Immature natural killer cell (primary cell): Measurements from ENCODE around the gene CDC37. TPM values are rescaled to one million over a fixed set of nuclear protein-coding genes. Genes with fewer than 3 reads are reported as not detected.

ENCODE experiments used
- DNase-seq, 3 donors: peaks; one replicate each; pipeline ENCODE4 v3.0.0; 2022; ENCODE audit warnings: mixed read lengths in 1 of 3
- H3K27ac Mint-ChIP-seq, 6 donors: one replicate each; pipeline ENCODE4 v1.8.0; 2020; ENCODE audit warnings: mixed read lengths in 6 of 6, mild to moderate bottlenecking in 5 of 6, inconsistent platforms in 4 of 6, moderate library complexity in 3 of 6
- H3K27me3 Mint-ChIP-seq, 3 donors: one replicate each; pipeline ENCODE4 v1.8.0; 2020 to 2021; ENCODE audit warnings: low read depth in 3 of 3, mild to moderate bottlenecking in 3 of 3, mixed read lengths in 3 of 3, moderate library complexity in 3 of 3, inconsistent platforms in 1 of 3
- H3K36me3 Mint-ChIP-seq, 3 donors: one replicate each; pipeline ENCODE4 v1.8.0; 2020; ENCODE audit warnings: mixed read lengths in 3 of 3, inconsistent platforms in 2 of 3, mild to moderate bottlenecking in 2 of 3
- H3K4me1 Mint-ChIP-seq, 2 donors: one replicate each; pipeline ENCODE4 v1.8.0; 2020; ENCODE audit warnings: inconsistent platforms in 2 of 2, mild to moderate bottlenecking in 2 of 2, mixed read lengths in 2 of 2, moderate library complexity in 1 of 2
- H3K4me3 Mint-ChIP-seq, 5 donors: one replicate each; pipeline ENCODE4 v1.8.0; 2020; ENCODE audit warnings: mild to moderate bottlenecking in 5 of 5, mixed read lengths in 5 of 5, inconsistent platforms in 3 of 5, moderate library complexity in 3 of 5
- H3K9me3 Mint-ChIP-seq, 6 donors: one replicate each; pipeline ENCODE4 v1.8.0; 2020; ENCODE audit warnings: mild to moderate bottlenecking in 6 of 6, mixed read lengths in 6 of 6, inconsistent platforms in 4 of 6, moderate library complexity in 3 of 6
- polyA plus RNA-seq, 3 donors: library from polyadenylated mRNA; unstranded; fragments of 300-500 nt; fragmentation: Illumina TruSeq; gene quantifications; one replicate each; pipeline ENCODE4 v1.2.3, GENCODE V29; 2021

The CDC37 gene
- polyA plus RNA-seq, 3 donors from 2014 or later: 46.5 to 100 (median 62.7) TPM

- H3K4me1 Mint-ChIP-seq: peaks cover 83 to 92% of the 10 kb centered on the region in 2 donors
- H3K4me3 Mint-ChIP-seq: peak overlapping the region; percentile 64 to 94 (median 78)
- peak overlapping the region; percentile 92 to 100 (median 98) for H3K27ac Mint-ChIP-seq
- H3K36me3 Mint-ChIP-seq: peaks cover 0 to 4% (median 3%) of the 10 kb centered on the region in 3 donors
- DNase-seq: no peak
- peaks cover 37 to 53% (median 50%) of the 10 kb centered on the region in 3 donors for H3K27me3 Mint-ChIP-seq
- H3K9me3 Mint-ChIP-seq: peaks cover 0 to 6% (median 2%) of the 10 kb centered on the region in 6 donors
Measured at GRCh38 chr19:10428996-10429381, 25.6 kb upstream of the CDC37 start.

DNA sequence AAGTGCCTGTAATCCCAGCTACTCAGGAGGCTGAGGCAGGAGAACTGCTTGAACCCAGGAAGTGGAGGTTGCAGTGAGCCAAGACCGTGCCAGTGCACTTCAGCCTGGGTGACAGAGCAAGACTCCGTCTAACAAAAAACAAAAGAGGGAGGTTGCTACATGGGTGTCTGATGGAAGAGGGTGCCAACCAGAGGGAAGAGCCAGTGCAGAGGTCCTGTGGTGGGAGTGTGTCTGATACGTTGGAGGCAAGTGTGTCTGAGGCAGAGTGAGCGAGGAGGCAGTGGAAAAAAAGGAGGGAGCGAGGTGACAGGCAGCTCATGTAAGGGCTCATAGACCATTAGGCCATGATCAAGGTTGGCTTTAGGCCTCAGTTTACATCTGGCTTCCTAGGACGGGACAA is 23.8 kb upstream of the CDC37 start:
- peak overlapping the region; percentile 3 to 80 (median 43) for H3K4me3 Mint-ChIP-seq
- no peak for DNase-seq
- peaks cover 0 to 6% (median 2%) of the 10 kb centered on the region in 6 donors for H3K9me3 Mint-ChIP-seq
- H3K27me3 Mint-ChIP-seq: peaks cover 46 to 56% (median 47%) of the 10 kb centered on the region in 3 donors
- H3K36me3 Mint-ChIP-seq: peaks cover 0 to 4% (median 3%) of the 10 kb centered on the region in 3 donors
- peak overlapping the region; percentile 92 to 100 (median 98) for H3K27ac Mint-ChIP-seq
- H3K4me1 Mint-ChIP-seq: peaks cover 77 to 84% of the 10 kb centered on the region in 2 donors

GRCh38 chr19:10424011-10424637 is 20.8 kb upstream of the CDC37 start:
- Mint-ChIP-seq H3K4me3 (peak overlapping the region; percentile 61 to 94 (median 86)), H3K9me3 (peaks cover 0 to 6% (median 2%) of the 10 kb centered on the region in 6 donors), H3K36me3 (peaks cover 0 to 10% (median 3%) of the 10 kb centered on the region in 3 donors), H3K27me3 (peaks cover 58 to 63% (median 59%) of the 10 kb centered on the region in 3 donors), H3K27ac (peak overlapping the region in 5 of 6 donors; percentile 83 to 100 (median 92)), H3K4me1 (peaks cover 76 to 79% of the 10 kb centered on the region in 2 donors)
- peak; percentile 64 to 69 (median 66) for DNase-seq

DNA sequence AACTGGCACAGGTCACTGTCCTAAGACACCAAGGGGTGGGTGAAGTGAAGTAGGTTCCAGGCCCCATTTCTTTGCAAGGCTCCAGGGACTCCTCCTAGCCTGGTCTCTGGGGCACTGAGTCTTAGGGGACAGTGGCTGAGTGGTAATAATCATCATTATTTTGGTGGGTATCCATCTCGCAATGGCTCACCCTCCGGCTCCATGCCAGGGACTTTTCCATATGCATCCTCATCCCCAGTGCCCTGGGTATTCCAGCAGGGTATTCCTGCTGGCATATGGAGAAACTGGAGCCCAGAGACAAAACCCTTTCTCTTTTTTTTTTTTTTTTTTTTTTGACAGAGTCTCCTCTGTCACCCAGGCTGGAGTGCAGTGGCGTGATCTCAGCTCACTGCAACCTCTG is 19.5 kb upstream of the CDC37 start:
- H3K27ac Mint-ChIP-seq: peak overlapping the region in 2 of 6 donors; percentile 45 to 78

GRCh38 chr19:10422046-10422461 is 18.7 kb upstream of the CDC37 start:
- Mint-ChIP-seq H3K36me3 (peaks cover 0 to 5% (median 0%) of the 10 kb centered on the region in 3 donors), H3K9me3 (no peaks in the 10 kb centered on the region), H3K4me1 (peaks cover 67 to 71% of the 10 kb centered on the region in 2 donors), H3K27ac (peak overlapping the region in 5 of 6 donors; percentile 40 to 78 (median 62)), H3K4me3 (peak overlapping the region; percentile 57 to 75 (median 63)), H3K27me3 (peaks cover 50 to 63% (median 51%) of the 10 kb centered on the region in 3 donors)
- DNase-seq: no peak

More for the DNA sequence above, 19.5 kb upstream of the CDC37 start:
- H3K27me3 Mint-ChIP-seq: peaks cover 55 to 62% (median 56%) of the 10 kb centered on the region in 3 donors
- DNase-seq: no peak
- peaks cover 0 to 5% (median 0%) of the 10 kb centered on the region in 3 donors for H3K36me3 Mint-ChIP-seq
- no peaks in the 10 kb centered on the region for H3K9me3 Mint-ChIP-seq
- peak overlapping the region in 1 of 5 donors; percentile 29 for H3K4me3 Mint-ChIP-seq
- peaks cover 72 to 78% of the 10 kb centered on the region in 2 donors for H3K4me1 Mint-ChIP-seq

DNA sequence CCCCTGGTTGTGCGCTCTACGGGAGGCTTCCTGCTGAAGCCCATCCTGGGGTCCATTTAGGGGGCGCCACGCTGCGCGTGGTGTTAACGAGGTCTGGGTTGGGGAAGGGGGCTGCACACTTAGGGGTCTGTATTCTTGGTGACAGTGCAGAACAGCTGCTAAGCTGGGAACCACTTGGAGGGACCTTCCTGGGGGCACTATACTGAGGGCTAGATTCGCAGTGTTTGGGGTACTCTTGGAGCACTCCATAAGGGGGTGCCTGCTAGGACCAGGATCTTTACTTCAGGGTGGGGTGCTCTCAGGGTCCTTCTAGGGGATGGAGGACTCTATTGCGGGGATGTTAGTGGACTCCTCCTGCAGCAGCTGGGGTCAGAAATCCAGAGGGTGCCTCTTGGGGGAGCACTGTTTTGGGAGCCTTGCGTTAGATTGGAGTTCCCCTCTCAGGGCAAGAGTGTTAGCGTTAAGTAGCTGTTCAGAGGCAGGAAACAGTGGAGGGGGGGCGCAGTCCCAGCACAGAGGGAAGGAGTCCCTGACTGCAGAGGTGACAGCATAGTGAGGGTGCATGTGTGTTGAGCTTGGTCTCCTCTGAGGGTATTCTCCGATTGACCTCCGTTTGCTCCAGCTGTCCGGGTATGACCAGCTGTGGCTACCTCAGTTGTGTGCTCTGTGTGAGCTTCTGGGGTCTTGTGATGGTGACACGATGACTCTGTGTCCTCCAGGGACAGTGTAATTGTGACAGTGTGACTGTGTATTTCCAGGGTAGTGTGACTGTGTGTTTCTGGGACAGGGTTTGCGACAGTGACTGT is 18.1 kb upstream of the CDC37 start:
- DNase-seq: no peak
- peaks cover 51 to 68% (median 55%) of the 10 kb centered on the region in 3 donors for H3K27me3 Mint-ChIP-seq
- H3K4me3 Mint-ChIP-seq: peak overlapping the region; percentile 57 to 75 (median 63)
- peaks cover 0 to 5% (median 0%) of the 10 kb centered on the region in 3 donors for H3K36me3 Mint-ChIP-seq
- H3K4me1 Mint-ChIP-seq: peaks cover 68 to 74% of the 10 kb centered on the region in 2 donors
- H3K27ac Mint-ChIP-seq: peak overlapping the region in 5 of 6 donors; percentile 58 to 78 (median 71)
- no peaks in the 10 kb centered on the region for H3K9me3 Mint-ChIP-seq

DNA sequence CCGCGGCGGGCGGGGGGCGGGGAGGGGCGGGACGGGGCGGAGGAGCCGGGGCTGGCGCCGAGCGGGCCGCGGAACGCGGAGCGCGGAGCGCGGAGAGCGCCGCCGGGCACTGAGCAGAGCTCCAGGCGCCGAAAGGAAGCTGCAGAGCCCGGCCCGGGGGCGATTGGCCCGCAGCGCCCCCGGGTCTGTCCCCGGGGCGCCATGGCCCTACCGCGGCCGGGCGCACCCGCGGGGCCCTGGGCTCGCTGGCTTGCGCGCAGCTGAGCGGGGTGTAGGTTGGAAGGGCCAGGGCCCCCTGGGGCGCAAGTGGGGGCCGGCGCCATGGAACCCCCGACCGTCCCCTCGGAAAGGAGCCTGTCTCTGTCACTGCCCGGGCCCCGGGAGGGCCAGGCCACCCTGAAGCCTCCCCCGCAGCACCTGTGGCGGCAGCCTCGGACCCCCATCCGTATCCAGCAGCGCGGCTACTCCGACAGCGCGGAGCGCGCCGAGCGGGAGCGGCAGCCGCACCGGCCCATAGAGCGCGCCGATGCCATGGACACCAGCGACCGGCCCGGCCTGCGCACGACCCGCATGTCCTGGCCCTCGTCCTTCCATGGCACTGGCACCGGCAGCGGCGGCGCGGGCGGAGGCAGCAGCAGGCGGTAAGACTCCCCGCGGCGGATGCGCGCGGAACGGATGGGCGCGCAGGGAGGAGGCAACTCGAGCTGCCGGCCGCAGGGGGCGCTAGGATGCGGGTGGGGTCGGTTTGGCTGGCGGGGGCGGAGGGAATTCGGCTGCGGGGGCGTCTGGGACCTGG is 17.3 kb upstream of the CDC37 start, which contains the start of gene PDE4A:
TSS of gene PDE4A (plus strand) at position 95 of the 796 bp plus-strand sequence. CDS start at position 322, 227 bp downstream.
- peak within 1 kb of the TSS in 5 of 6 donors; percentile 71 to 98 (median 89) for H3K27ac Mint-ChIP-seq
- H3K9me3 Mint-ChIP-seq: no peaks in the 10 kb centered on the region
- peaks cover 69 to 74% of the 10 kb centered on the region in 2 donors for H3K4me1 Mint-ChIP-seq

DNA sequence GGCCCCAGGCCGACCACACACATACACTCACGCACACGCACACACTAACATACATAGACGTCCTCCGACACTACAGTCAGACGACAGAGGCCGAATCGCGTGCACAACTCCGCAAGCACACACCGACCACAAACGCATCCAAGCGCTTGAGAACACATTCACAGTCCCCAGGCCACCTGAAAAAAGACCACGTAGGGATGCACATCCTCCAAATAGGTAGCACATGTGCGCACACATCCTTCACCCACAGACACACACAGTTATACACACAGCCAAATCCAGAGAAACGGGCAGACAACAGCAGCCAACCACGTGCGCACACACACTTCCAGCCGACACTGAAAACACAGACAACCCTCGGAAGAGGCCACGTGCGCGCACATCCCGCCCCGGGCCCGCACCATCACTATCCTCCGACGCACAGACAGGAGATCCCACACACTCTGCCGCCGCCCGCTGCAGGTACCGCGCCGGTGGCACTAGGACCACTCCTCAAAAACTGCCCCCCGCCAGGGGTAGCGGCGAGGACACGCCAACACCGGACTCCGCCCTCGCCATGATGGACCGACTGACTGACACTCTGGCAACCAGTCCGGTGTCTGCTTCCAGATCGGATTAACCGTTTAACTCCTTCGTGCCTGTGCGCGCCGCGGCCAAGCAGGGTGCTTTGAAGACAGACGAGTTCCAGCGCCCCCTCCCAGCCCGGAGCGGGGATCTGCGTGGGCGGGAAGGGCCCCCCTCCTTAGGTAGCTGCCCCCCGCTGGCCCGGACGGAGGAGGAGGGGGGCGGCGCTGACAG is 16.5 kb upstream of the CDC37 start:
- H3K4me1 Mint-ChIP-seq: peaks cover 65 to 74% of the 10 kb centered on the region in 2 donors
- H3K4me3 Mint-ChIP-seq: peak overlapping the region; percentile 74 to 87 (median 78)
- no peaks in the 10 kb centered on the region for H3K9me3 Mint-ChIP-seq
- DNase-seq: peak; percentile 60 to 67 (median 61)
- peaks cover 0 to 5% (median 0%) of the 10 kb centered on the region in 3 donors for H3K36me3 Mint-ChIP-seq
- peaks cover 46 to 63% (median 52%) of the 10 kb centered on the region in 3 donors for H3K27me3 Mint-ChIP-seq
- peak overlapping the region in 5 of 6 donors; percentile 66 to 98 (median 89) for H3K27ac Mint-ChIP-seq

More for the DNA sequence above, 17.3 kb upstream of the CDC37 start, which contains the start of gene PDE4A:
- peaks cover 0 to 5% (median 0%) of the 10 kb centered on the region in 3 donors for H3K36me3 Mint-ChIP-seq
- peak within 1 kb of the TSS; percentile 75 to 87 (median 78) for H3K4me3 Mint-ChIP-seq
- peaks cover 50 to 70% (median 59%) of the 10 kb centered on the region in 3 donors for H3K27me3 Mint-ChIP-seq
- DNase-seq: peak; percentile 66 to 69 (median 68)

DNA sequence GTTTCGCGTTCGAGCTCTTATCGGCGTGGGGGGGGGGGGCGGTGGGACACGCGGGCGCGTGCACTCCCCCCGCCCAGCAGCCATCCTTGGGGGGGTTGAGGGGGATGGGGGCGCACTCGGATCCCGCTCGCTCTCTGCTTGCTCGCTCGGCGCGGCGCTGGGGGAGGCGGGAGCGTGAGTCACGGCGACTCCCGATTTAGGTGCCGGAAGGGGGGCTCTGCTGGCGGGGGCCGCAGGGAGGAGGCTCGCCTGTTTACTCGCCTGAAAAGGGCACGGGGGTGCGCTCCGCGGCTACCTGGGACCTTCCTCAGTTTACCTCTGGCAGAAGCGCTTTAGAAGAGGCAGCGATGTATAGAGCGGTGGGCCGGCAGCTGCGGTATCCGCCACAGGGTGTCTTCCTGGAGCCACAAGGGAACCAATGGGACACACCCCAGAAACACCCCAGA is 15.9 kb upstream of the CDC37 start:
- H3K36me3 Mint-ChIP-seq: peaks cover 0 to 5% (median 0%) of the 10 kb centered on the region in 3 donors

DNA sequence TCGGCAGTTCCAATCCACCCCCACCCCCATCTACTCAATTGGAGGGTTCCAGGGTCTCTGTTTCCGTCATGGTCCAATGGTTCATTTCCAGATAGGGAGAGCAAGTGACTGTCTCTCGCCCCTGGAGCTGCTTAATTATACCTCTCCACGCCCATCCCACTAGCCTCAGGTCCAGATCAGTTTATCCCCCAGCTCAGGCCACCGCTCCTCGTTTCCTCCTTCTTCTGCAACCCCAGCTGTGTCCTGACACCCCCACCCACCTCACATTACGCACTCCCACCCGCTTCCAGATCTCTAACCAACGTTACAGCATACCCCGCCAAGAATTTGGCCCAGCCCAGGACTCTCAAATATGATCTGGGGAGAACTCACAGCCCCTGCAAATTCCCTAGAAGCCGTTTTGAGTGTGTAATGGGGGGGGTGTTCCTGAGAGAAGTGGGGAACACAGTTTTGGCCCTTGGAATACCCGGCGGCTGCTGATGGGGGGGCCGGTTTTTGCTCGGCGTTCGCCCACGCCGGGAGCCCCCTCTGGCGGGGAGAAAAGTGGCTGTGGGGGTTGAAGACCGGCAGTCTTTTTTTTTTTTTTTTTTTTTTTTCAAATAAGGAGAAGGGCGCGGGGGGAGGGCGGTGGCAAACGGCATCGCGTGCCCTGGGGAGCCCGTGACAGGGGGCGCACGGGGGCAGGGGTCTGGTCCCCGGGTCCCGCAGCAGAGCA is 15.3 kb upstream of the CDC37 start:
- peaks cover 0 to 5% (median 0%) of the 10 kb centered on the region in 3 donors for H3K36me3 Mint-ChIP-seq
- H3K4me3 Mint-ChIP-seq: peak overlapping the region; percentile 63 to 75 (median 71)
- peak overlapping the region in 5 of 6 donors; percentile 81 to 93 (median 90) for H3K27ac Mint-ChIP-seq
- H3K4me1 Mint-ChIP-seq: peaks cover 55 to 62% of the 10 kb centered on the region in 2 donors
- H3K9me3 Mint-ChIP-seq: no peaks in the 10 kb centered on the region
- peak in 1 of 3 donors; percentile 37 for DNase-seq
- H3K27me3 Mint-ChIP-seq: peaks cover 44 to 56% (median 49%) of the 10 kb centered on the region in 3 donors

More for the DNA sequence above, 15.9 kb upstream of the CDC37 start:
- DNase-seq: no peak
- peak overlapping the region; percentile 74 to 87 (median 78) for H3K4me3 Mint-ChIP-seq
- peaks cover 46 to 59% (median 49%) of the 10 kb centered on the region in 3 donors for H3K27me3 Mint-ChIP-seq
- peaks cover 60 to 68% of the 10 kb centered on the region in 2 donors for H3K4me1 Mint-ChIP-seq
- H3K27ac Mint-ChIP-seq: peak overlapping the region in 5 of 6 donors; percentile 66 to 98 (median 89)
- H3K9me3 Mint-ChIP-seq: no peaks in the 10 kb centered on the region

- peaks cover 40 to 53% (median 49%) of the 10 kb centered on the region in 3 donors for H3K27me3 Mint-ChIP-seq
- H3K9me3 Mint-ChIP-seq: no peaks in the 10 kb centered on the region
- DNase-seq: no peak
- peak overlapping the region; percentile 63 to 75 (median 71) for H3K4me3 Mint-ChIP-seq
- H3K27ac Mint-ChIP-seq: peak overlapping the region in 5 of 6 donors; percentile 81 to 93 (median 90)
- peaks cover 54 to 59% of the 10 kb centered on the region in 2 donors for H3K4me1 Mint-ChIP-seq
- peaks cover 0 to 5% (median 0%) of the 10 kb centered on the region in 3 donors for H3K36me3 Mint-ChIP-seq
Measured at GRCh38 chr19:10418235-10418484, 14.8 kb upstream of the CDC37 start.
